GM19372 (cell line): Measurements from ENCODE around the gene SND1.

ENCODE experiments used
- ATAC-seq: cut with Tn5 transposase; IDR thresholded peaks from one replicate; pipeline ENCODE4 v1.9.1; 2021; ENCODE audit warnings: mild to moderate bottlenecking, low read depth, moderate library complexity; ENCODE audit not compliant: unreplicated experiment

Gene SND1

DNA sequence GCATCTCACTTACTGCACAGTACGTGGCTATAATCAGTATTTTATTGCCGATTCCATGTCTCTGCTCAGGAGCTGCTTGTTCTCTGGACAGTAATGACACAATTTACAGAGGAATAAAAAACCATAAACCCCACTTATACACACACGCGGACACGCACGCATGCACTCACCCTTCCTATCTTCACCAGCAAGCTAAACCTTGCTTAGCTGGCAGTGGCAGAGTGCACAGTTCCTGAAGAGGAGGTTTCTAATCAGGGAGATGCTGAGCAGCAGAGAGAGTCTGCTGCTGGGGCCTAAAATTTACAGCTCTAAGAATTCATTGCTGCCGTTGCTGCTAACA is 66.3 kb downstream of the SND1 start:
- no peak for ATAC-seq

DNA sequence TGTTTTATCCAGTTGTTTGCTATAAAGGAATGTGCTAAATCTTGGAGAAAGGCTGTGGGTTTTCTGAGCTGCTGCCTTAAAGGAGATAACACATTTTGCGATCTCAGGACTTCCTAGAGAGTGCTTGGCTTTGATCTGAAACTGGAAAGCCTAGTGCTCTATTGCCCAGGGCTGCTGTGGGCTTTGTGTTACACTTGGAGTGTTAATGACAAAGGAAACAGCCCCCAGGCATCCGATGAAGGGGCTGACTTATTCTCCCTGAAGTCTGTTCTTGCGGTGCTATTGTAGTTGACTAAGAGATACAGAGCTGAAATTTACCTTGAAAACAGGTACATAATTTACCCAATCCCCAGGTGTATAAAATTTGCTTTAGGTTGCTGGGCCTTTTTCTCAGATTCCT is 74.5 kb downstream of the SND1 start:
- ATAC-seq: no peak

DNA sequence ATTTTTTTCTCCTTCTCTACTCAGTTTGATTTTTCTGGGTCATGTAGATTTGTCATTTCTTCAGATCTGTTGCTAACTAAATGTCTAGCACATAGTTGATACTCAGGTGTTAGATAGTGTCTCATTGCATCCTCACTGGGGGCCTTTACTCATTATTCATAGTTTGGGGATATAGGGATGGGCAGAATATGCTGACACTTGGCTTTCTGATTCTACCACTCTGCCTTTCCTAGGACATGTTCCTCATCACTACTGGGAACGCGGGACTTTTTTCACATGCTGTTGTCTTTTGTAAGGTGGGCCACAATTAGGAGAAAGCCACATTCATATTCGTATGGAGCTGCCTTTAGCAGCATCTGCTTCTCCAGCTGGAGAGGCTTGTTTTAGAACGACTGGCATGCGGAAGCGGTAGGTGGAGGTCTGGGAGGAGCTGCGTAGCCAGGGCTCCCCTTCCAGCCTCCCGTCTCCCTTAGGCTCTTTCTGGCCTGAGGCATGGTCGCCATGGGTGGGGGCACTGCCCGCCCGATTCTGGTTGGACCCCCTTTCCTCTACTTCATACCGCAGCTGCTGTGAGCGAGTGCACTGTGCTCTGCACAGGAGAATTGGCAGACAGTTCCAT is 78.8 kb downstream of the SND1 start:
- no peak for ATAC-seq

DNA sequence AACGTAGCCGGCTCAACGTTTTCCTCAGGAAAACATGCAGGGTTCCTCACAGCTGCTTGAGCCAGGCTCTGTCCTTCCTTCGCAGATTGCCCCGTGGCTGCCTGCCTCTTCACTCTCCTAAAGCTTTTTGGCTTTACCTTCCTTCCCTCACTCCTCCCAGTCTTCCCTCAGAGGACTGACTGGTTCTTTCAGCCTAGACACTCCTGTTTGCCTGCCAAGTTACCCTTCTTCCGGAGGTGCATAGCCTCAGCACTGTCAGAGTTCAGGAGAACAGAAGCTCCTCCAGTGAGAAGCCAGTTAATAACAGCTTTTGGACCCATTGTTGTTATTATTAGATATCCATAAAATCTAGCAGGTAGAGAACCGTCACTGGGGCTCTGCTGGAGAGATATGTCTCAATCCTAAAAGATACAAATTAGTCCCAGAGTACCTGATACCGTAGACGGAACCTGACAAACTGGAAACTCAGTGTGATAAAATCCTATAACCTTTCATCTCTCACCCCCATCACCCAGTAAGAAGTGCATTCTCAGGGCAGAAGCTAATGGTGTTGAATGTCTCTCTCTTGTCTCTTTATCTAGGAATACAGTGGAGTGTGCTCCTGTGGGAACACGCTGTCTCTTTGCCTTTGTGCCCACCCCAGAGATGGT is 79.6 kb downstream of the SND1 start:
- no peak for ATAC-seq

DNA sequence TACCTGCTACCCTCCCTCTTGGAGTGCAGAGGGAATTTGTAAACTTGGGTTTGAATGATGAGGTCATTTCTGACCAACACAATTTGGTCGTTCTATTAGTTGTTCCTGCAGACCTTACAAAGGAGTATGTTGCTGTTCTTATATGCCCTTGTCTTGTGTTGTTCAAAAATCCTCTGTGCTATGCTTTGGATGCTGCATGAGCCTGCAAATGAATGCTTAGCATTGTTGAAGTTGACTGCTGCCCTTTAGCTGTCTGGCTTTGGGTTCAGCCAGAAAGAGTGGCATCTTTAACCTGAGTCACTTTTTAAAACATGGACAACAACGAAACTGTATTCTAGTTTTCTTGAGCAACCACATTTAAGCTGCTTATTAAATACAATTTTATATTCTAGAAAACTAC is 80.3 kb downstream of the SND1 start:
- ATAC-seq: no peak

DNA sequence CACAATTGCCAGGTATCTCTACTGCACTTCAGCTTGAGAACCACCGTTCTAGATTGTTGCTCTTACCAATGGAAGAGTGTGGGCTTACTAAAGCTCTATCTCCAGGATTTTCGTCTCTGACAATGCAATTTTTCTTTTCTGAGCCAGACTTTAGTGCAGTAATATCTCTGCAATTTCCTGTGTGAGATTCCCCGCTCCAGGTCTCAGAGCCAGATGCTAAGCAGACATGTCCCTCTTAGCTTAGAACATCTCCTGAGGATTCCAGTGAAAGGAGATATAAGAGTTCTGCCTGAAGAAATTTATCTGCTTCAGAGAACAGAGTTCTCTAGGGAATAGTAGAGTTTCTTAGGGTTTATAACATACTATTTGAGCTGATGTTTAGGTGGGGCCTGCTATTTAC is 82.0 kb downstream of the SND1 start:
- ATAC-seq: no peak

DNA sequence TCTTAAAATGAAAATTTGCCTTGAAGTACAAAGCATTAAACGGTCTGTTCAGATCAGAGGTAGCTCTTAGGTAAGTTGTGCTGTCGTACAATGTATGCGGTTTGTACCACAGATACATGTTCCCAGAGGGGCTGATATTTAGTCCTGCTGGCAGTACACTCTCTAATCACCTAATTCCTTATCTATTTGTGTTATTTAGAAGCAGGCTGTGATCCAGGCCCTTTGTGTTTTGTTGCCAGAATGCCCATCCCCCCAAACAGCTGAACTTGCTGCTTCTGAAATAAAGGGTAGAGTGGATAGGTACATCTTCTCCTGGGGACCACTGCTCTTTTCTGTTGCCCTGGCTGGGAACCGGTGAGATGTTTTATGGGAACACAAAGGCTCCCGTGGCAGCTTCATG is 84.5 kb downstream of the SND1 start:
- no peak for ATAC-seq

DNA sequence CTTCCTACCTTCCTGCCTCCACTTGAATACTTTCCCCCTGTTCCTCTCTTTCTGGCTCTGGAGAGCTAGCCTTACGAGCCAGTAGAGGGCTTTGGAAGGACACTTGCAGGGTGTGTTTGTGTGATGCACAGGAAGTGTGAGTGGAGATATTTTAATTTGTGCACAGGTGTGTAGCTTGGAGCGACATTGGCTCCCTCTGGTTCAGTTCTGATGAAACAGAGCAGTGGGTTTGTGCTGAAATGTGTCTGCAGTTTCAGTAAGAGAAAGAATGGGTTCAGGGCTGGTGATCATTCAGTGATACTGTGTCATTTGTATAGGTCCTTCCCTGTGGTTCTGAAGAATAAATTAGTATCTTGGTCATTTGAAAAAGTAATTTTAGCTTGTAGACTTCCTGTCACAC is 86.9 kb downstream of the SND1 start:
- no peak for ATAC-seq

DNA sequence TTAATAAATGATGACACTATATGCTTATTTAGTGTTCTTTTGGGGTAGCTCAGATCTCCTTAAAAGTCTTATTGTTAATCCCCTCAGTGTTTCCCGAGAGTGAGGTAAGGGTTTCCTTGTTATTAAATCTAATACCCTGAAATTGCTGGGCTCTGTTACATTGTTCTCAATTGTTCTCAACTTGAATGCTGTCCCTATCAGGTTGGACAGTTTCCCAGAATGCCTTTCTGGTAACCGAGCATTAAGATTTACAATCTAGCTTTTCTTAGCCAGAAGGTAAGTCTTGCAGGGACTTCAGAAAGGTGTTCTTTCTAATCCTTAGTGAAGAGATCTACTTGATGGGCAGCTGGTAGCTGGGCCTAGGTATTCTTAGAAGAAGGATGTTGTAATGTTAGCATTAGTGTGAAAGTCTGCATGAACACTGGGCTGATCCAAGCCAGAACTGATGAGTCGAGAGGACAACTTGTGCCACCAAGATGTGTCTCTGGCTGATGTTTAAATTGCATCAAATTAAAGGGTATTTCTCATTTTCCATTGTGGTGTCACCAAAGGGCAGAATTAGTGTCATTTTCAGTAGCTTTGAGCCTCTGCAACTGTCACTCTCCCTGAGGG is 89.9 kb downstream of the SND1 start:
- ATAC-seq: no peak

DNA sequence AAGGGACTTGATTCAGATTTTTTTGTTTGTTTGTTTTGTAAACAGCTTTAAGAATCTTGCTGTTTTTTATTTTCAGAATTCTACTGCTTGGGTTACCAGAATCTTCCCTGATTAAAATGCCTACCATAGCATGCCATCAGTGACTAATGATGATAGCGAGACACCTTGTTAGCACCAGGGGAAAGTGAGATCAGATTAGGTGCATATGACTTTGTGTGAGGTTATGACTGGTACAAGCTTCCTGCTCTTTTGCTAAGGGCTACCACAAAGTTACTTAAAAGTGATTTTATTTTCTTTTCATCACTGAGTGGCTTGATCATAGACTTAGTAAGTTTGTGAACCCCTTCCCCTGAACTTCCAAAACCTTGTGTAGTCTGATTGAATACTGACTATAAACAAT is 93.5 kb downstream of the SND1 start:
- ATAC-seq: no peak

DNA sequence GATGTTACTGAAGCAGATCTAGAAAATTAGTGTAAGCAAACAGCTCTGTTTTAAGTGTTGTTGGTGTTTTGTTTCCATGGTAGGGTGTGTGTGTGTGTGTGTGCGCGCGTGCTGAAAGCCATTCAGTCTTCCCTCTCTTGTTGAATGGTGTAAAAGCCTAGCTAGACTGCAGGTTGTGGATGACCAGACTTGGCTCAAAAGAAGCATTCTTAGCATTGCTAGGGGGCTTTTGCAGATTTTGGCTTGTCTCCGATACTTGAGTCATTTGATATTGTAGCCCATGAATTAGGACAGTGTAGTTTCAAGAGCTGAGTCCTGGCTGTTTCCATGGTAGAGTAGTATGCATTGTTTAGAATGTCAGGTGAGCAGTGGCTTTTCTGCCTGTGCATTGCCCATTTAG is 99.1 kb downstream of the SND1 start:
- no peak for ATAC-seq

DNA sequence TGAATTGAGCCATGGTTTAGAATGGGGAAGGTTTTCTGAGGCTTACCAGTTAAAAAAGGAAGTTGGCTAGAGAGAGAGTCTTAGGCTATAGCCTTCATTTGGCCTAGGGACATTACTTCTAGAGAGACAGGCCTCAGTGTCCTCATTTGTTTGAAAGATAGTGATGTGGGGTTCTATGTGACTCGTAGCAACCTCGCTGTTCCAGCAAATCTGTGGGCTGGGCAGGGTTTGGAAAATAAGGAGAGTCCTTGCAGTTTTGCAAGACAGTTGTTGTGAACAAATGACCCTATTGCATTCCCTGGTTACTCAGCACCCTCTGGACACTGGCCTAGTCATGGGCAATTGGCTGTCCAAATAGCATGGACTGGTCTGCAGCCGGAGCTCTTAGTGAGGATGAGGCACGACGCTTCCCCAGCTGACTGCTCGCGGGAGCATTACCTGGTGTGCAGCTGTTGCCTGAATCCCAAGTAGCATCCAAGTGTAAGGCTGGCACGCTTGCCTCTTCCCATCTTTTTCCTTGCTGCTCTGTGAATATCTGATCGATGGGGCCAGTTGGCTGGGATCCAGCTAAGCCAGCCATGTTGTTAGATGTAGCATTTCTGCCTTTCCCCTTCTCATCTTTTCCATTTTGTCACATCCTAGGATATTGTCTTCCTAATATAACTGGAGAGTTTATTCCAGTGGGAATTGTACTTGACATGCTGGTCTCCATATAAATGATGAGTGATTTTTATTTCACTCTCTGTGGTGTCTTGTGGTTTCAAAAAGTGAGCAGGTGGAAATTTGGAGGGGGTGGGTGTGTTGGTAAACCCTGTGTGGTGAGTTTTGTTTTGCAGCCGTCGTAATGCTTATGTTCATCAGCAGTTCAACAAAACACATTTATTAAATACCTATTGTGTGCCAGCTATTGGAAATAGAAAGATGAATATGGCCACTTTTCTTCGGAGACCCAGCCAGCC is 99.8 kb downstream of the SND1 start:
- no peak for ATAC-seq

DNA sequence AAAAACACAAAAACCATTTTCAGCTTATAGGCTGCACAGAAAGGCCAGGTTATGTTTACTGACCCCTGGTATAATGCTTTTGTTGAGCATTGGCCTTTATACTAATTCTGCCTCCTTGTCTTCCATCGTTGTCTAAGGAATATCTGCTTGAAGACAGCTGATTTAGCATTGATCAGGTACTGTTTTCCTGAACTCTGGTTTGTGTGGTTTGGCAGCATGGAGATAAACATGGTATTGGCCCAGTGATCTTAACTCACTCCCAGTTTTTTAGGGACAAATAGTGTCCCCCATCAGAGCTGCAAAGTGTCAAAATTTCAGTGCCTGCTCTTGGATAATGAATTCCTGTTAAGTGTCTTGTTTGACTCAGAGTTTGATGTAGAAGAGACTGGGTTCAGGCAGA is 100.8 kb downstream of the SND1 start:
- no peak for ATAC-seq

DNA sequence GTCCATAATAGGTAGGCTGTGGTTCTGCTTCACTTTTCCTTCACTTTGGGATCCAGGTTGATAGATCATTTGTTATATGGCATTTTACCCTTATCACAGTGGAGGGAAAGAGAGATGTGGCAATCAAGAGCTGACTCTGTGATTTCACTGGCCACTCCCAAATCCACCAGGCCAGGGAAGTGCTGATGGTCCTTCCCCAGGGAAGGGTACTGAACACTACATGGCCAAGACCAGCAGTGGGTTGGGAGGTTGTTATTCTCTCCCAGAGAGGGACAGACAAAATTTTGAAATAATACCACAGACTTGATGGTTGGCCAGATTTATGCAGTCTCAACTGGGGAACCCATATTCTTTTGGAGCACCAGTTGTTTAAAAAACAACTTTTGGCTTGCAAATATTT is 102.5 kb downstream of the SND1 start:
- ATAC-seq: no peak

DNA sequence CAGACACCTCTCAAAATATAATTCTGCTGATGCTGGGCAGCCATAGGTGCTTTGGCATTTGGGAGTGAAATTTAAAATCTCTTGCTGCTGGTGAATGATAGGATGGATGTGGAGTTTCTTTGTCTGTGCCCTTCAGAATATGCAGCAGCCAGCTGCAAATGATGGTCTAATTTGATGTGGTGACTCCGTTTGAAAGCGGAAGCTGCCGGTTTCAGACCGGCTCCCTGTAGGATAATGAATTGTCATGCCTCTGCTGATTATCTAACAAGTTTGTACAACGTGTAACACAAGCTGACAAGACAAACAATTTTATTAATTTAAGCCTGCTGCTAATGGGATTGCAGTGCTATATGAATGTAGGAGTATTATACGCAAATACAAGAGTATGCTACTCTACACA is 103.5 kb downstream of the SND1 start:
- no peak for ATAC-seq

DNA sequence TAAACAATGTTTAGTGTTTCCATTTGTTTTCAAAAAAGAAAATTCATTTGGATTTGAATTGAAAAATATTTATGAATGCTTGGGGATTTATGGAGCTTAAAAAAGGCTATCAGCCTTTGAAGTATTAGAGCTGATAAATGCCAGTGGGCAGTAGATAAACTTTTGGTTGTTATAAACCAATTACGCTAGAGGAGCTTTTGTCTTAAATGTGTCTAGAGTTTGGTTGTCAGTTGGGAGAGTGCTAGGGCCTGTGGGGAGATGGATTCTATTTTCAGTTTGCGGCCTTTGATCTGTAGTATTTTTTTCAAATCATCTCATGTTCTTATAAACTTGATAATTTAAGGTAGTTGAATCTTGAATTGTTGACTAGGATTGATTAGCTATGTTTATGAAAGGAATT is 104.0 kb downstream of the SND1 start:
- ATAC-seq: no peak

DNA sequence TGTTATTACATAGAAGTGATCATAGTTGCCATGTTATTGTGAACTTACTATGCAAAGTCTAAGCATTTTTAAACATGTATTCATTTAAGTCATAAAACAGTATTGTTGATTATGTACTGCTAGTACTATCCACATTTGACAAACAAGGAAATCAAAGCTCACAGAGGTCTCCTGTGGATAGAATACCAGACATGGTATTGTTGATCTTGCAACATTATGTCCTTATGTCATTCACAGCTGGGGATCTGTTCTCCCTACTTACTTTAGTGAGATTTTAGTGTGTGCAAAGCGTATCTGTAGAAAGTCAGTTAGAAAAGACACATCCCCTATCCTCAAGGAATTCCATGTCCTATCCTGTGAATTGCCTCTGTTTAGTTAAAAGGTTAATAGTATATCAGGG is 106.1 kb downstream of the SND1 start:
- no peak for ATAC-seq

DNA sequence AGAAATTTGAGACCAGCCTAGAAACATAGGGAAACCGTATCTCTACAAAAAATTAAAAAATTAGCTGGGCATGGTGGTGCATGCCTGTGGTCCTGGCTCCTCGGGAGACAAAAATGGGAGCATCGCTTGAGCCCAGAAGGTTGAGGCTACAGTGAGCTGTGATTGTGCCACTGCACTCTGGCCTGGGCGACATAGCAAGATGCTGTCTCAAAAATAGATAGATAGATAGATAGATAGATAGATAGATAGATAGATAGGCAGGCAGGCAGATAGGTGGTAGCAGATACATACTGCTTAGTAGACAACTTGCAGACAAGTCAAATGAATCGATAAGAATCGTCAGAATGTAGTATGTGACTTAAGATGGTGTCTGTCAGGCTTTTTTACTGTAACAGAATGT is 106.9 kb downstream of the SND1 start:
- ATAC-seq: no peak

DNA sequence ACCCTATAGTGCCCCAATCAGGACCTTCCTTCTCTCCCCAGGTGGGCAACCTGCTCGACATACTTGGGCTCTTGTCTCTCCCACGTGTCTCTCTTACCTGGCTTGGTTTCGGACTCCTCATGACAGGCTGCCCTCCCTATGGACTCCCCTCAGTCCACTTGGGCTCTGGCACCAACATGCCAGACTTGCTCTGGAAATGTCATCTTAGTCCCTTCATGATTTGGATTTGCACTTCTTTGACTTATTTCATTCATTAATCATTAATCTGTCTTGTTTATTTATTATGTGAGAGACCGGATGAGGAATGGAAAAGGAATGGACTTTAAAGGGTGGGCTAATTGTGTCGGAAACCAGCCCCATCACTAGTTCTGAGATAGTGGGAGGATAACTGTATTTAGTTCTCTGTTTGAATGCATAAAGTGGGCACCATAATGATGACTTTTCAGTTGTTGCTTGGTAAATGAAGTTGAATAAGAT is 108.0 kb downstream of the SND1 start:
- ATAC-seq: no peak

DNA sequence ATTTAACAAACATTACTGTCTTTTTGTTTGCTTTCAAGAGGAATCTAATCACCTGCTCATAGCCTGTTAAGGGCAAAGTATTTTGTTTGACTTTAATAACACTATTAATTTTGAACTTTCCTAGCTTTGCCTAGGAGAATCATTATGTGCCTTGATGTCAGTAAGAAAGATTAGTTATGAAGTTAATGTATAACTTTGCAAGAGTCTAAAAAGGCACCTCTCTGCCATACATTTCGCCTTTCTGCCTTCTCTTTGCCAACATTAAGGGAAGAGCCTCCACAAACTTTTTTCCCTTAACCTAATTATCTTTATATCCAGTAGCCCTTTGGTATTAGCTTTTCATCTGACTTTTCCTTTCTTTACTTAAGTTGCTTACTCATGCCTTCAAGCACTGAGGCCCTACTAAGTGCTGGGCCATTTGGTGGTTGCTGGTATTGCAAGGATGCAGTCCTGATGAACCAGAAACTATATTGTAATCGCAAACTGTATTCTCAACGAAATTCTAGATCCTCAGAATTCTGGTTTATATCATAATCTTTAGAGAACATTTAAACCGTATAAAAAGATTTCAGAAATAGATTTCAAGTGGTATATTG is 108.5 kb downstream of the SND1 start:
- ATAC-seq: no peak

DNA sequence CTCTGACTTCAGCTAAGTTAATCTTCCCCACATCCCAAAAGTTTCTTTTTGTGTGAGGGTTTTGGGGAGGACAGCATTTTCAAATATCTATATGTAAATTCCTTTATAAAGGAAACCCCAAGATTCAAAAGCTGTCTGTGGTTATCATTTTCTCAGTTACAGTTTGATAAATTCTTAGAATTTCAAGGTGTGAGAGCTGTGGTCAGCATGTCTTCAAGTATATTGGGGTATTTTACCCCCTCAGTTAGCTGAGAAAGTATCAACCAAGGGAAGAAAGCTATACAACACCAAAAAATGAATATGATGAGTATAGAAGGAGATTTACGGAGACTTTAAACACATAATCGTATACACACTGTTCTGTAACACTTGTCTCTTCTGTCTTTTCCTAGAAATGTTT is 109.2 kb downstream of the SND1 start:
- ATAC-seq: no peak
